Left lung (tissue), 14 donors: ENCODE measurements around the gene NSMCE4A. TPM values are rescaled to one million over a fixed set of nuclear protein-coding genes. Genes with fewer than 3 reads are reported as not detected.
A peak's percentile ranks its signal among the peaks of the same experiment; 100 is the strongest.
"Not testable (repeated sequence)": the region's sequence is repeated elsewhere in the genome, so short reads cannot be mapped to it uniquely, and the experiment has no call there.

Experiments
- ATAC-seq: fragments of 200-7000 bp; cut with Tn5 transposase; one replicate; pipeline ENCODE4 v1.9.1; 2020; ENCODE audit warnings: moderate library complexity
- DNase-seq, 4 donors: peaks; one replicate each; pipeline ENCODE4 v3.0.0-alpha.2; 2013 to 2020
- H3K27ac ChIP-seq, 2 donors: fragments of 200-600 bp; sonication (generic) in 1 of 2; one replicate each; pipeline versions ENCODE4 v1.5.0 to v1.8.0; 2020 to 2021
- H3K27me3 ChIP-seq, 2 donors: fragments of 200-600 bp; sonication (generic) in 1 of 2; one replicate each; pipeline versions ENCODE4 v1.5.0 to v1.8.0; 2020 to 2021
- H3K36me3 ChIP-seq, 2 donors: fragments of 200-600 bp; sonication (generic) in 1 of 2; one replicate each; pipeline versions ENCODE4 v1.5.0 to v1.8.0; 2020 to 2021
- H3K4me1 ChIP-seq, 2 donors: fragments of 200-600 bp; one replicate each; pipeline ENCODE4 v1.8.0; 2021
- H3K4me3 ChIP-seq, 2 donors: fragments of 200-600 bp; sonication (generic) in 1 of 2; one replicate each; pipeline versions ENCODE4 v1.5.0 to v1.8.0; 2020 to 2021; ENCODE audit warnings: mild to moderate bottlenecking in 1 of 2
- H3K9me3 ChIP-seq, 2 donors: fragments of 200-600 bp; sonication (generic) in 1 of 2; one replicate each; pipeline versions ENCODE4 v1.5.0 to v1.8.0; 2020 to 2021
- intact Hi-C, 2 donors: fragments of 100-400 bp; cut with DNase I; formaldehyde crosslinking; loops; one replicate each; pipeline versions ENCODE4 v1.11.2 to v1.14.2; 2022
- long read RNA-seq, 12 donors: library from polyadenylated mRNA in 2 of 12; unstranded in 2 of 12; transcript quantifications; one replicate each; pipeline ENCODE4 v2.0.0 and lab custom pipeline, GENCODE V29; 2019 to 2026
- polyA plus RNA-seq, 6 donors: library from polyadenylated mRNA; unstranded; fragments of 120-200 nt; gene quantifications; one replicate each; pipeline ENCODE4 v1.2.1, GENCODE V29; 2013; ENCODE audit not compliant: insufficient read length in 6 of 6
- total RNA-seq, 2 donors: library from RNA; stranded (reverse); fragmentation: NEBNext Ultra II Directional; extraction: Animal tissue kit (Norgen Biotek cat#: 25700); gene quantifications; one replicate each; pipeline ENCODE4 v1.2.1, GENCODE V29; 2021
- TF ChIP-seq, protein P1 (sequence below), 2 donors: fragments of 200-600 bp; sonication (generic) in 1 of 2; IDR thresholded peaks; one replicate each; pipeline versions ENCODE4 v1.5.0 to v1.8.0; 2021; ENCODE audit warnings: antibody characterized with exemption in 2 of 2
- donor health status: DM: no; HTN: yes; CAD: no.
- donor health status: DM: no; HTN: no; CAD: no.

The NSMCE4A gene, protein sequence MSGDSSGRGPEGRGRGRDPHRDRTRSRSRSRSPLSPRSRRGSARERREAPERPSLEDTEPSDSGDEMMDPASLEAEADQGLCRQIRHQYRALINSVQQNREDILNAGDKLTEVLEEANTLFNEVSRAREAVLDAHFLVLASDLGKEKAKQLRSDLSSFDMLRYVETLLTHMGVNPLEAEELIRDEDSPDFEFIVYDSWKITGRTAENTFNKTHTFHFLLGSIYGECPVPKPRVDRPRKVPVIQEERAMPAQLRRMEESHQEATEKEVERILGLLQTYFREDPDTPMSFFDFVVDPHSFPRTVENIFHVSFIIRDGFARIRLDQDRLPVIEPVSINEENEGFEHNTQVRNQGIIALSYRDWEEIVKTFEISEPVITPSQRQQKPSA
- total RNA-seq (10 to 100 TPM; 26.2 to 36.1 TPM), polyA plus RNA-seq (100 to 1,000 TPM in 4 of 6 donors, 10 to 100 TPM in 2; 84.0 to 112 (median 101) TPM)
- long read RNA-seq, donor 1, transcript NSMCE4A-202 (11 exons, 1,394 nt) = major isoform, 30 of 58 reads
- long read RNA-seq, donor 1, transcript NSMCE4A-208 (2 exons, 643 nt) = minor isoform, 5 of 58 reads
- long read RNA-seq, donor 1, partial matches to known transcripts = 11 of 58 reads
- long read RNA-seq, donor 1, other reads (novel, unspliced or antisense) = 5 of 58 reads
- long read RNA-seq, donor 2, transcript NSMCE4A-202 (11 exons, 1,394 nt) = major isoform, 28 of 53 reads
- long read RNA-seq, donor 2, transcript NSMCE4A-208 (2 exons, 643 nt) = minor isoform, 8 of 53 reads
- long read RNA-seq, donor 2, partial matches to known transcripts = 13 of 53 reads
- long read RNA-seq, donor 2, other reads (novel, unspliced or antisense) = 0 of 53 reads
- long read RNA-seq, donor 3, transcript NSMCE4A-202 (11 exons, 1,394 nt) = major isoform, 34 of 38 reads
- long read RNA-seq, donor 3, partial matches to known transcripts = 0 of 38 reads
- long read RNA-seq, donor 3, other reads (novel, unspliced or antisense) = 0 of 38 reads
- long read RNA-seq, donor 4, transcript NSMCE4A-202 (11 exons, 1,394 nt) = major isoform, 19 of 26 reads
- long read RNA-seq, donor 4, partial matches to known transcripts = 3 of 26 reads
- long read RNA-seq, donor 4, other reads (novel, unspliced or antisense) = 4 of 26 reads
- long read RNA-seq, donor 5, transcript NSMCE4A-202 (11 exons, 1,394 nt) = major isoform, 17 of 34 reads
- long read RNA-seq, donor 5, partial matches to known transcripts = 13 of 34 reads
- long read RNA-seq, donor 5, other reads (novel, unspliced or antisense) = 0 of 34 reads
- long read RNA-seq, donor 6, transcript NSMCE4A-202 (11 exons, 1,394 nt) = major isoform, 24 of 34 reads
- long read RNA-seq, donor 6, partial matches to known transcripts = 8 of 34 reads
- long read RNA-seq, donor 6, other reads (novel, unspliced or antisense) = 0 of 34 reads
- long read RNA-seq, donor 7, transcript NSMCE4A-202 (11 exons, 1,394 nt) = major isoform, 17 of 19 reads
- long read RNA-seq, donor 7, partial matches to known transcripts = 0 of 19 reads
- long read RNA-seq, donor 7, other reads (novel, unspliced or antisense) = 0 of 19 reads
- long read RNA-seq, donor 8, transcript NSMCE4A-202 (11 exons, 1,394 nt) = major isoform, 10 of 12 reads
- long read RNA-seq, donor 8, partial matches to known transcripts = 0 of 12 reads
- long read RNA-seq, donor 8, other reads (novel, unspliced or antisense) = 0 of 12 reads
- long read RNA-seq, donor 9, partial matches to known transcripts = 0 of 1 reads
- long read RNA-seq, donor 9, other reads (novel, unspliced or antisense) = 0 of 1 reads
- long read RNA-seq, donor 10, transcript NSMCE4A-202 (11 exons, 1,394 nt) = major isoform, 53 of 66 reads
- long read RNA-seq, donor 10, partial matches to known transcripts = 6 of 66 reads
- long read RNA-seq, donor 10, other reads (novel, unspliced or antisense) = 7 of 66 reads
- long read RNA-seq, donor 11, transcript NSMCE4A-202 (11 exons, 1,394 nt) = major isoform, 11 of 16 reads
- long read RNA-seq, donor 11, partial matches to known transcripts = 0 of 16 reads
- long read RNA-seq, donor 11, other reads (novel, unspliced or antisense) = 0 of 16 reads
- long read RNA-seq, donor 12, transcript NSMCE4A-202 (11 exons, 1,394 nt) = major isoform, 15 of 19 reads
- long read RNA-seq, donor 12, partial matches to known transcripts = 0 of 19 reads
- long read RNA-seq, donor 12, other reads (novel, unspliced or antisense) = 0 of 19 reads

DNA sequence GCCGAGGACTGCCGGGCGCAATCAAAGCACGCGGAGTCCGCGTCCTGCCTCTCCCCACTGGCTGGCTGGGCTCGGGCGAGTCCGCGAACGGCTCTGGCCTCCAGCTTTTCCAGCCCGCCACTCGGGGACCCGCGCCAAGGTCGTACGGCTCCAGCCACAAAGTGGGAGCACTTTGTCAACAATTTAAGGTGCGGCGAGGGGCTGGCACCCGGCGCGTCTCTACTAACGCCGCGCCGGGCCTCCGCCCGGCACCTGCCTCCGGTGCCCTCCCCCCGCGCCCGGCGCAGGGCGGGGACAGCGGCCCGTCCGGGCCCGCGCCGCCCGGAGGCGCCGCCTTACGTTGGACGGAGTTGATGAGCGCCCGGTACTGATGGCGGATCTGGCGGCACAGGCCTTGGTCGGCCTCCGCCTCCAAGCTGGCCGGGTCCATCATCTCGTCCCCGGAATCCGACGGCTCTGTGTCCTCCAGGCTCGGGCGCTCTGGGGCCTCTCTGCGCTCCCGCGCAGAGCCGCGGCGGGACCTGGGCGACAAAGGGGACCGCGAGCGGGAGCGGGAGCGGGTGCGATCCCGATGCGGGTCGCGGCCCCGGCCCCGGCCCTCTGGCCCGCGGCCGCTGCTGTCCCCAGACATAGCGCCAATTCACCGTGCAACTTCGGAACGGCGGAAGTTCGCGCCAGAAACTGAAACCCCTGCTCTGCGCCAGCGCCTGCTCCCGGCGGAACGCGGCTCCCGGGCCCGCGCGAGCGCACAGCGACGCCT is at the start of gene NSMCE4A:
NSMCE4A (minus strand) TSS at position 683 of the 760 bp plus-strand sequence; CDS start at position 631, 52 bp downstream.
- DNase-seq (peak; percentile 75 to 95 (median 82)), ATAC-seq (peak; percentile 93)
- peaks cover 8 to 29% of the 10 kb centered on the region in 2 donors for H3K4me1 ChIP-seq
- TF ChIP-seq, protein P1, sequence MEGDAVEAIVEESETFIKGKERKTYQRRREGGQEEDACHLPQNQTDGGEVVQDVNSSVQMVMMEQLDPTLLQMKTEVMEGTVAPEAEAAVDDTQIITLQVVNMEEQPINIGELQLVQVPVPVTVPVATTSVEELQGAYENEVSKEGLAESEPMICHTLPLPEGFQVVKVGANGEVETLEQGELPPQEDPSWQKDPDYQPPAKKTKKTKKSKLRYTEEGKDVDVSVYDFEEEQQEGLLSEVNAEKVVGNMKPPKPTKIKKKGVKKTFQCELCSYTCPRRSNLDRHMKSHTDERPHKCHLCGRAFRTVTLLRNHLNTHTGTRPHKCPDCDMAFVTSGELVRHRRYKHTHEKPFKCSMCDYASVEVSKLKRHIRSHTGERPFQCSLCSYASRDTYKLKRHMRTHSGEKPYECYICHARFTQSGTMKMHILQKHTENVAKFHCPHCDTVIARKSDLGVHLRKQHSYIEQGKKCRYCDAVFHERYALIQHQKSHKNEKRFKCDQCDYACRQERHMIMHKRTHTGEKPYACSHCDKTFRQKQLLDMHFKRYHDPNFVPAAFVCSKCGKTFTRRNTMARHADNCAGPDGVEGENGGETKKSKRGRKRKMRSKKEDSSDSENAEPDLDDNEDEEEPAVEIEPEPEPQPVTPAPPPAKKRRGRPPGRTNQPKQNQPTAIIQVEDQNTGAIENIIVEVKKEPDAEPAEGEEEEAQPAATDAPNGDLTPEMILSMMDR (IDR thresholded peaks at IDR 0.05) = peak in 1 of 2 donors; percentile 69
- peak within 1 kb of the TSS; percentile 83 to 89 for H3K4me3 ChIP-seq
- H3K27ac ChIP-seq = peak within 1 kb of the TSS; percentile 93 to 96
- peaks cover 0 to 16% of the 10 kb centered on the region in 2 donors for H3K36me3 ChIP-seq
- intact Hi-C loops = no loop called here
- no peaks in the 10 kb centered on the region for H3K27me3 ChIP-seq
- H3K9me3 ChIP-seq = no peaks in the 10 kb centered on the region

DNA sequence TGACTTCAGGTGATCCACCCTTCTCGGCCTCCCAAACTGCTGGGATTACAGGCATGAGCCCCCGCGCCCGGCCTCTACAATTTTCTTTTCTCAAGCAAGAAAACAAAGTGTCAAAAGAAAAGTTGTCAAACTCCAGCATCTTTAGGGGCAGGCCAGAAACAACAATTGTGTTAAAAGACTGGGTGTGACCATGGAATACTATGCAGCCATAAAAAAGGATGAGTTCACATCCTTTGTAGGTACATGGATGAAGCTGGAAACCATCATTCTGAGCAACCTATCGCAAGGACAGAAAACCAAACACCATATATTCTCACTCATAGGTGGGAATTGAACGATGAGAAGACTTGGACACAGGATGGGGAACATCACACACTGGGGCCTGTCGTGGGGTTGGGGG is 48.2 kb upstream of the NSMCE4A start:
- H3K27ac ChIP-seq, H3K9me3 ChIP-seq, H3K4me3 ChIP-seq, H3K36me3 ChIP-seq, ATAC-seq, H3K4me1 ChIP-seq, DNase-seq, intact Hi-C loops: not testable (repeated sequence)
- peaks cover 0 to 12% of the 10 kb centered on the region in 2 donors for H3K27me3 ChIP-seq

DNA sequence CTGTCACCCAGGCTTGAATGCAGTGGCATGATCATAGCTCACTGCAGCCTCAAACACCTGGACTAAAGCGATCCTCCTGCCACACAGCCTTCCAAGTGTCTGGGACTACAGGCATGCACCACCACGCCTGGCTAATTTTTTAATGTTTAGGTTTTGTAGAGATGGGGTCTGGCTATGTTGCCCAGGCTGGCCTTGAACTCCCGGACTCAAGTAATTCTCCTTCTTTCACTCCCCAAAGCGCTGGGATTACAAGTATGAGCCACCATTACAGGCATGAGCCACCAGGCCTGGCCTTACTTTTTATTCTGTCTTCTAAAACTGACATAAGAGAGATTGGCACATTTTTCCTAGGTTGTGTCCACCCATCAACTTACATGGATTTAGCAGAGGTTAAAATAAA is 47.3 kb upstream of the NSMCE4A start:
- H3K4me1 ChIP-seq = peaks cover 0 to 4% of the 10 kb centered on the region in 2 donors
- H3K4me3 ChIP-seq = no peak overlapping the region
- intact Hi-C loops = no loop called here
- H3K27ac ChIP-seq = no peak overlapping the region
- TF ChIP-seq, protein P1 (IDR thresholded peaks at IDR 0.05) = no peak
- no peak for ATAC-seq
- H3K36me3 ChIP-seq = no peaks in the 10 kb centered on the region
- H3K9me3 ChIP-seq = no peaks in the 10 kb centered on the region
- peaks cover 0 to 12% of the 10 kb centered on the region in 2 donors for H3K27me3 ChIP-seq
- DNase-seq = no peak

DNA sequence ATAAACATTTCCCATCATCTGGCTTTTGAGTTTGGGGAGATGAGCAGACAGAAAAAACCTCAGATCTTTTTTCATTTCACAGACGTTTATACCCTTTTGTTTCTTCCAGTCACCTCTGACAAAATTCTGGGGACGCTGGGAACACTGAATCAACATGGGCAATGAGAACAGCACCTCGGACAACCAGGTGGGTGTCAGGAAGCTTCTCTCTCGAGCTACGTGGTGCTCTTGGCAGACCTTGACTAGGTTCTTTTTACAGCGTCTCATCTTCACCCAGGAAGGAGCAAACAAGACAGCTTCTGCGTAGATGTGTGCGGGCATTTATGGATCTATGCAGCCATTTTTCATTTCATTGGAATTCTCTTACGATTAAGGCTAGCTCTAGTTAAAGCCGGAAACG is 46.8 kb upstream of the NSMCE4A start:
- no peaks in the 10 kb centered on the region for H3K36me3 ChIP-seq
- peaks cover 0 to 4% of the 10 kb centered on the region in 2 donors for H3K4me1 ChIP-seq
- TF ChIP-seq, protein P1 (IDR thresholded peaks at IDR 0.05) = no peak
- H3K4me3 ChIP-seq = no peak overlapping the region
- ATAC-seq (no peak), DNase-seq (no peak)
- no peak overlapping the region for H3K27ac ChIP-seq
- H3K9me3 ChIP-seq = no peaks in the 10 kb centered on the region
- intact Hi-C loops = no loop called here
- H3K27me3 ChIP-seq = peaks cover 0 to 12% of the 10 kb centered on the region in 2 donors
